GM12878 (cell line): ENCODE data around the gene NDUFAF5. TPM values are rescaled to one million over a fixed set of nuclear protein-coding genes. Genes with fewer than 3 reads are reported as not detected.

Source experiments
- ATAC-seq: fragments of 200-7000 bp; cut with Tn5 transposase; 3 replicates; pipeline ENCODE4 v1.9.1; 2020; ENCODE audit warnings: mild to moderate bottlenecking, moderate library complexity
- BruUV-seq: library from RNA; stranded (reverse); fragments of 400-500 nt; replicated peaks from 2 replicates; lab custom pipeline; 2021; lab: Mats Ljungman, UMichigan
- CTCF ChIA-PET: fragments of 300-600 bp; sonication (Branson Sonifier 250); formaldehyde crosslinking; extraction: SDS; loops from one replicate; lab custom pipeline; 2021; ENCODE audit warnings: inconsistent platforms; lab: Yijun Ruan, JAX
- POLR2A ChIA-PET: fragments of 350-600 bp; formaldehyde crosslinking; extraction: SDS; loops from one replicate; lab custom pipeline; 2021; ENCODE audit warnings: inconsistent platforms; lab: Charles Lee
- RAD21 ChIA-PET: fragments of 300-600 bp; sonication (Branson Sonifier 250); formaldehyde crosslinking; loops from one replicate; lab custom pipeline; 2023; ENCODE audit warnings: antibody characterized with exemption; ENCODE audit not compliant: unreplicated experiment; lab: Charles Lee
- SMC1A ChIA-PET: fragments of 300-600 bp; sonication (Branson Sonifier 250); formaldehyde crosslinking; loops from one replicate; lab custom pipeline; 2023; ENCODE audit not compliant: unreplicated experiment, uncharacterized antibody; lab: Charles Lee
- DNase-seq: peaks from one replicate; pipeline ENCODE4 v3.0.0-alpha.2; 2011; ENCODE audit warnings: low read depth, low spot score
- FAIRE-seq: peaks from 3 replicates; lab custom pipeline; 2011; peaks lifted over from hg19 to GRCh38; lab: Jason Lieb, UNC
- H2AFZ ChIP-seq: 2 replicates; pipeline ENCODE4 v1.6.0; 2011; ENCODE audit warnings: low read depth, low read length, control low read depth; ENCODE audit not compliant: control insufficient read depth
- H3K27ac ChIP-seq: 2 replicates; pipeline ENCODE4 v1.5.1; 2011; ENCODE audit warnings: control low read depth; ENCODE audit not compliant: control insufficient read depth, insufficient read depth
- H3K27me3 ChIP-seq, 2 experiments: replicated peaks in 1 of 2; 2 replicates each; pipeline versions ENCODE4 v1.6.0 to v1.6.1; 2011; ENCODE audit warnings: low read length in 1 of 2; ENCODE audit not compliant: control insufficient read depth in 2 of 2, insufficient read depth in 2 of 2
- H3K36me3 ChIP-seq, 2 experiments: 2 replicates each; pipeline ENCODE4 v1.5.1; 2011; ENCODE audit warnings: low read length in 1 of 2; ENCODE audit not compliant: control insufficient read depth in 2 of 2, insufficient read depth in 2 of 2
- H3K4me1 ChIP-seq: 2 replicates; pipeline ENCODE4 v1.6.1; 2011; ENCODE audit warnings: mild to moderate bottlenecking, low read length, moderate library complexity, mixed read lengths; ENCODE audit not compliant: control insufficient read depth, insufficient read depth
- H3K4me2 ChIP-seq: 2 replicates; pipeline ENCODE4 v1.6.0; 2011; ENCODE audit warnings: control low read depth; ENCODE audit not compliant: control insufficient read depth, insufficient read depth
- H3K4me3 ChIP-seq: fragments of 200-600 bp; sonication (generic); 2 replicates; pipeline ENCODE4 v1.5.1; 2016
- H3K79me2 ChIP-seq: 2 replicates; pipeline ENCODE4 v1.6.0; 2011; ENCODE audit warnings: low read length; ENCODE audit not compliant: control insufficient read depth, insufficient read depth
- H3K9ac ChIP-seq: 2 replicates; pipeline ENCODE4 v1.8.0; 2011; ENCODE audit warnings: low read length, control low read depth, mixed read lengths; ENCODE audit not compliant: control insufficient read depth, insufficient read depth
- H3K9me3 ChIP-seq: replicated peaks from 3 replicates; pipeline ENCODE4 v1.5.1; 2011; ENCODE audit warnings: mild to moderate bottlenecking, low read length; ENCODE audit not compliant: control insufficient read depth, insufficient read depth
- H4K20me1 ChIP-seq: 2 replicates; pipeline ENCODE4 v1.6.0; 2011; ENCODE audit not compliant: control insufficient read depth, insufficient read depth
- BHLHE40 ChIP-seq, 2 experiments: fragments of 450-650 bp in 1 of 2; IDR thresholded peaks; 2 replicates each; pipeline ENCODE4 v1.6.1; 2011 to 2017; ENCODE audit warnings: low read depth in 2 of 2, borderline replicate concordance in 1 of 2, improper control_type of control experiment in 1 of 2, low read length in 1 of 2, mild to moderate bottlenecking in 1 of 2
- CREM ChIP-seq: IDR thresholded peaks from 2 replicates; pipeline ENCODE4 v1.6.1; 2014; ENCODE audit warnings: antibody characterized with exemption, low read depth
- ESRRA ChIP-seq: IDR thresholded peaks from 2 replicates; pipeline ENCODE4 v1.6.1; 2012; ENCODE audit warnings: mild to moderate bottlenecking, low read length, improper control_type of control experiment
- EZH2 ChIP-seq: IDR thresholded peaks from 2 replicates; pipeline ENCODE4 v1.6.1; 2012; ENCODE audit warnings: low read depth, mild to moderate bottlenecking, control low read depth, inconsistent platforms, low read length, borderline replicate concordance; ENCODE audit not compliant: control insufficient read depth
- HCFC1 ChIP-seq: fragments of 150-350 bp; IDR thresholded peaks from 2 replicates; pipeline ENCODE4 v1.6.1; 2014; ENCODE audit warnings: low read length
- NFIC ChIP-seq: IDR thresholded peaks from 2 replicates; pipeline ENCODE4 v1.6.1; 2012; ENCODE audit warnings: low read depth, mild to moderate bottlenecking, inconsistent platforms, low read length, moderate library complexity
- NFYA ChIP-seq: IDR thresholded peaks from 2 replicates; pipeline ENCODE4 v1.6.1; 2011; ENCODE audit warnings: low read depth, mild to moderate bottlenecking, low read length, improper control_type of control experiment, borderline replicate concordance
- SMC3 ChIP-seq: IDR thresholded peaks from 2 replicates; pipeline ENCODE4 v1.6.1; 2011; ENCODE audit warnings: low read length, improper control_type of control experiment, borderline replicate concordance
- SRF ChIP-seq, 2 experiments: IDR thresholded peaks; 2 replicates each; pipeline ENCODE4 v1.6.1; 2011; ENCODE audit warnings: low read depth in 2 of 2, low read length in 2 of 2, mild to moderate bottlenecking in 1 of 2, moderate library complexity in 1 of 2
- STAT1 ChIP-seq: fragments of 450-650 bp; conservative IDR thresholded peaks from 2 replicates; pipeline ENCODE4 v1.6.1; 2014; ENCODE audit warnings: antibody characterized with exemption, mild to moderate bottlenecking
- STAT3 ChIP-seq: IDR thresholded peaks from 2 replicates; pipeline ENCODE4 v1.6.1; 2011; ENCODE audit warnings: low read depth, low read length, improper control_type of control experiment
- TCF12 ChIP-seq: IDR thresholded peaks from 2 replicates; pipeline ENCODE4 v1.6.1; 2011; ENCODE audit warnings: low read depth, mild to moderate bottlenecking, low read length
- WGBS: methylation state at CpG from one replicate; pipeline ENCODE4 v1.1.6; 2016; ENCODE audit warnings: low lambda C conversion rate; ENCODE audit not compliant: insufficient replicate concordance, insufficient coverage; ENCODE audit errors: missing lambda C conversion rate; 5-methylcytosine and 5-hydroxymethylcytosine counted together
- in situ Hi-C: fragments of 300-500 bp; cut with MboI; formaldehyde crosslinking; loops from 9 replicates; pipeline ENCODE4 v1.14.3; 2018; ENCODE audit warnings: mixed read lengths
- intact Hi-C: fragments of 100-400 bp; cut with micrococcal nuclease; formaldehyde crosslinking; loops from one replicate; pipeline ENCODE4 v1.14.2; 2022; ENCODE audit not compliant: unreplicated experiment
- polyA plus RNA-seq, 11 experiments: library from polyadenylated mRNA; depleted of rRNA in 4 of 11; unstranded in 6 of 11; stranded (reverse) in 5 of 11; fragments of >200 nt; fragmentation: Nextera tagmentation in 4 of 11; fragmentation: Illumina TruSeq in 1 of 11; extraction: Ambion mirVana in 4 of 11; extraction: Trizol in 1 of 11; gene quantifications; 1 replicate in 1 of 11; 2 replicates in 10 of 11; pipeline versions ENCODE4 v1.2.1 to v1.2.3, GENCODE V29; 2011 to 2016; ENCODE audit warnings: inconsistent platforms in 2 of 11, missing spikeins in 2 of 11, low read depth in 1 of 11
- total RNA-seq, 4 experiments: library from RNA; depleted of rRNA in 3 of 4; stranded (reverse); fragments of >200 nt in 3 of 4; fragmentation: Illumina TruSeq in 1 of 4; extraction: Trizol in 1 of 4; gene quantifications; 2 replicates each; pipeline versions ENCODE4 v1.2.1 to v1.2.3, GENCODE V29; 2013 to 2021

The NDUFAF5 gene
- total and polyA plus RNA-seq, 10 of the 15 experiments (the other 5 are each of a cell fraction or from before 2014, with no cell fraction given): 15.6 to 36.9 (median 28.0) TPM

DNA sequence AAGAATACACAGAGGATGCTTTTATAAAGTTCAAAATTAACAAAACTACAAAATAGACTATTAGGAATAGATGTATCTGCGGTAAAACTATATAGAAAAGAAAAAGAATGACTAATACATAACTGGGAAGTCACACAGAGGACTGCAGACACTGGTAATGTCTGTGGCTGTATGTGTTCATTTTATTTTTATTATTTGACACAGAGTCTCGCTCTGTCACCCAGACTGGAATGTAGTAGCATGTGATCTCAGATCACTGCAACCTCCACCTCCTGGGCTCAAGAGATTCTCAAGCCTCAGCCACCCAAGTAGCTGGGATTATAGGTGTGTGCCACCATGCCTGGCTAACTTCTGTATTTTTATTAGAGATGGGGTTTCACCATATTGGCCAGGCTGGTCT is 39.0 kb upstream of the NDUFAF5 start:
- no peak overlapping the region for H3K4me2 ChIP-seq
- no peaks in the 10 kb centered on the region for H3K79me2 ChIP-seq
- H3K4me1 ChIP-seq: no peaks in the 10 kb centered on the region
- 95% methylated on average over 2 of the region's 2 CpGs for WGBS
- no peak overlapping the region for H3K4me3 ChIP-seq
- ATAC-seq (no peak), FAIRE-seq (no peak), DNase-seq (no peak)
- ChIA-PET POLR2A (no interaction called here), RAD21 (no interaction called here), SMC1A (no interaction called here), CTCF (no interaction called here)
- no peak overlapping the region for H3K9ac ChIP-seq
- H3K9me3 ChIP-seq: no peaks in the 10 kb centered on the region
- intact Hi-C loops: no loop called here
- no peak overlapping the region for H3K27ac ChIP-seq
- no peak overlapping the region for H2AFZ ChIP-seq
- no peaks in the 10 kb centered on the region for H4K20me1 ChIP-seq
- TF ChIP-seq SRF (IDR thresholded peaks at IDR 0.05; ENCODE audit: low read depth in 2 of 2, low read length in 2 of 2) (no peak), EZH2 (no peak), STAT3 (no peak), TCF12 (no peak)
- H3K27me3 ChIP-seq: no peaks in the 10 kb centered on the region
- in situ Hi-C loops: no loop called here
- BruUV-seq: no TSS peak
- H3K36me3 ChIP-seq: peaks cover 0 to 2% of the 10 kb centered on the region in 2 experiments; a peak in 2 of 4 replicates

GRCh38 chr20:13749811-13750210 is 35.0 kb upstream of the NDUFAF5 start:
- CTCF ChIA-PET: no interaction called here
- in situ Hi-C loops: no loop called here

More at GRCh38 chr20:13749811-13750210, 35.0 kb upstream of the NDUFAF5 start:
- Histone ChIP-seq H2AFZ (no peak overlapping the region), H3K4me1 (no peaks in the 10 kb centered on the region), H3K4me3 (no peak overlapping the region), H3K36me3 (peaks cover 0 to 2% of the 10 kb centered on the region in 2 experiments; a peak in 2 of 4 replicates), H4K20me1 (no peaks in the 10 kb centered on the region), H3K27ac (no peak overlapping the region), H3K27me3 (no peaks in the 10 kb centered on the region), H3K9me3 (no peaks in the 10 kb centered on the region), H3K9ac (no peak overlapping the region), H3K79me2 (no peaks in the 10 kb centered on the region), H3K4me2 (no peak overlapping the region)
- RAD21 ChIA-PET: no interaction called here
- POLR2A ChIA-PET: interaction anchor here (0.6 kb wide), 1 partner anchor 180 kb away, joined by 5 read pairs; no protein-coding TSS in a partner anchor
- DNase-seq (no peak), ATAC-seq (no peak), FAIRE-seq (no peak)
- TF ChIP-seq ESRRA: no peak
- TF ChIP-seq CREM: no peak
- no peak for TF ChIP-seq SMC3
- no peak for TF ChIP-seq HCFC1
- TF ChIP-seq STAT1: no peak
- TF ChIP-seq BHLHE40 (IDR thresholded peaks at IDR 0.05; ENCODE audit: borderline replicate concordance in 1 of 2, low read depth in 2 of 2, low read length in 1 of 2): no peak
- no peak for TF ChIP-seq NFIC
- TF ChIP-seq NFYA: no peak
- BruUV-seq: no TSS peak
- intact Hi-C loops: no loop called here
- SMC1A ChIA-PET: no interaction called here
- WGBS: 96% methylated on average over 3 of the region's 3 CpGs
